A673 (cell line): ENCODE measurements around the gene THRB. TPM values are rescaled to one million over a fixed set of nuclear protein-coding genes. Genes with fewer than 3 reads are reported as not detected.

Source experiments
- BruUV-seq: library from RNA; stranded (reverse); fragments of 400-500 nt; replicated peaks from 2 replicates; lab custom pipeline; 2021; lab: Mats Ljungman, UMichigan
- CTCF ChIA-PET: fragments of 300-600 bp; sonication (Branson Sonifier 250); formaldehyde crosslinking; loops from one replicate; lab custom pipeline; 2022; ENCODE audit warnings: antibody characterized with exemption; lab: Charles Lee
- POLR2A ChIA-PET: fragments of 300-600 bp; sonication (Branson Sonifier 250); formaldehyde crosslinking; loops from one replicate; lab custom pipeline; 2022; ENCODE audit warnings: antibody characterized with exemption; ENCODE audit not compliant: low non-redundant PET; lab: Charles Lee
- DNase-seq: peaks from one replicate; pipeline ENCODE4 v3.0.0-alpha.2; 2015; ENCODE audit warnings: low spot score
- H3K27ac ChIP-seq: fragments of 200-600 bp; sonication (generic); 2 replicates; pipeline ENCODE4 v1.5.1; 2016; ENCODE audit warnings: mixed run types, low read depth, mild to moderate bottlenecking, mixed read lengths, antibody characterized with exemption, low read length; ENCODE audit not compliant: poor library complexity, severe bottlenecking
- H3K27me3 ChIP-seq: fragments of 200-600 bp; sonication (generic); replicated peaks from 2 replicates; pipeline ENCODE4 v1.6.1; 2017; ENCODE audit warnings: mixed run types, low read depth, mild to moderate bottlenecking, mixed read lengths, antibody characterized with exemption, low read length; ENCODE audit not compliant: insufficient read depth, poor library complexity
- H3K36me3 ChIP-seq: fragments of 200-600 bp; sonication (generic); 2 replicates; pipeline ENCODE4 v1.6.1; 2016; ENCODE audit warnings: mixed run types, mild to moderate bottlenecking, mixed read lengths, antibody characterized with exemption, low read length; ENCODE audit not compliant: insufficient read depth, poor library complexity, severe bottlenecking
- H3K4me1 ChIP-seq: fragments of 200-600 bp; sonication (generic); 2 replicates; pipeline ENCODE4 v1.6.1; 2017; ENCODE audit warnings: mixed run types, mild to moderate bottlenecking, mixed read lengths, antibody characterized with exemption, low read length; ENCODE audit not compliant: insufficient read depth, poor library complexity, severe bottlenecking
- H3K4me3 ChIP-seq: fragments of 200-600 bp; sonication (generic); 2 replicates; pipeline ENCODE4 v1.5.1; 2016; ENCODE audit warnings: low read depth, mixed run types, mild to moderate bottlenecking, mixed read lengths, low read length; ENCODE audit not compliant: poor library complexity, severe bottlenecking
- H3K9me3 ChIP-seq: fragments of 200-600 bp; sonication (generic); 2 replicates; pipeline ENCODE4 v1.6.1; 2016; ENCODE audit warnings: mixed run types, low read depth, mild to moderate bottlenecking, mixed read lengths, antibody characterized with exemption, low read length; ENCODE audit not compliant: poor library complexity, severe bottlenecking
- CTCF ChIP-seq: fragments of 300-800, 200-600 bp; sonication (generic); conservative IDR thresholded peaks from 2 replicates; pipeline ENCODE4 v1.5.1; 2017; ENCODE audit warnings: low read depth, mild to moderate bottlenecking, antibody characterized with exemption, low read length, moderate library complexity, mixed read lengths
- EZH2 ChIP-seq: fragments of 200-600 bp; sonication (generic); IDR thresholded peaks from 2 replicates; pipeline ENCODE4 v1.6.1; 2017; ENCODE audit warnings: borderline replicate concordance, low read depth, mild to moderate bottlenecking, mixed read lengths, antibody characterized with exemption, low read length; ENCODE audit not compliant: poor library complexity, severe bottlenecking
- intact Hi-C: fragments of 100-400 bp; cut with micrococcal nuclease; formaldehyde crosslinking; loops from one replicate; pipeline ENCODE4 v1.10.0; 2022; ENCODE audit not compliant: unreplicated experiment
- total RNA-seq: library from RNA; stranded (reverse); gene quantifications from 2 replicates; pipeline ENCODE4 v1.2.3, GENCODE V29; 2021

Gene THRB
- total RNA-seq, 1 experiment from 2014 or later, result 0.11 TPM

DNA sequence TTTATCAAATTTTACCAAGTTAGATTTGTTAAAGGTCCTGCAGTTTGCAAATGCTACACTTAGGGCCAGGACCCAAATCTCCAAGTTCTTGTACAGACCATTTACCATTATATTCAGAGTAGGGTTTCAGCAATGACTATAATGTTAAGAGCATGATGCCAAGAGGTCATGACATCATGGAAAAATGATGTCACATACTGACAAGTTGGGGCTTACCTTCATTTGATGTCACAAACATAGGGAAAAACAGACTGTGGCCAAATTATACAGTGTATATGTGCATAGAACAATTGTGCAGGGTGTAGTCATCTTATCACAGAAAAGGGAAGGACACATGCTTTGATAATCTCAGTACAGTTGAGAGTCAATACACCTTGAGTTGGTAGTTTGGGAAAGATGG lies 10.1 kb upstream of the THRB start:
- DNase-seq, result no peak
- no TSS peak for BruUV-seq
- no peaks in the 10 kb centered on the region for H3K4me1 ChIP-seq
- intact Hi-C loops, result no loop called here
- ChIA-PET POLR2A (no interaction called here), CTCF (interaction anchor here (1.0 kb wide), 1 partner anchor 8 kb away, joined by 4 read pairs; no protein-coding TSS in a partner anchor)
- H3K27ac ChIP-seq, result no peak overlapping the region
- H3K4me3 ChIP-seq, result no peak overlapping the region
- H3K9me3 ChIP-seq, result no peaks in the 10 kb centered on the region
- TF ChIP-seq EZH2, result no peak
- TF ChIP-seq CTCF, result no peak
- H3K36me3 ChIP-seq, result no peaks in the 10 kb centered on the region
- no peaks in the 10 kb centered on the region for H3K27me3 ChIP-seq

DNA sequence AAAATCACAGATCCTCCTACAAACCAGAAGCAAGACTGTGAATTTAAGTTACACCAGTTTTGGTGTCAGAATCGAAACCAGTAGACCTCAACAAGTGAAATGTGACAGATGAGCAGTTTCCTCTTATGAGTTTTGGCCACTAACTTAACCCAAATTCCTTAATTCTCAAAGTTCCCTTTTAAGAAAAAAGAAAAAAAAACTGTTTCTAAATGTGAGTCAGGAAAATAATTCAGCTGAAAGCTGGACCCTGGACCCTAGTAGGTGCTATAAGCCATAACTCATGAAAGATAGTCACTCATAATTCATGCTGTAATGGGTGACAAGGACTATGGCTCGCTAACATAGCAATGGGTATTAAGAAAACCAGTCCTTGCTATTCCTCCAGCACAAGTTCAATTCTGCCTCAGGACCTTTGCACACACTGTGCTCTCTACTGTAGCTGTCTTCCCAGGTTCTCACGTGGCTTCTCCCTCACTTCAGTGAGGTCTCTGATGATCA lies 9.0 kb upstream of the THRB start:
- DNase-seq, result no peak
- no peak for TF ChIP-seq CTCF
- no peak for TF ChIP-seq EZH2
- Histone ChIP-seq H3K9me3 (no peaks in the 10 kb centered on the region), H3K27me3 (no peaks in the 10 kb centered on the region), H3K27ac (no peak overlapping the region), H3K4me3 (no peak overlapping the region), H3K36me3 (no peaks in the 10 kb centered on the region), H3K4me1 (no peaks in the 10 kb centered on the region)
- no TSS peak for BruUV-seq
- CTCF ChIA-PET, result no interaction called here
- intact Hi-C loops, result no loop called here
- POLR2A ChIA-PET, result no interaction called here

GRCh38 chr3:24502690-24503089 lies 8.0 kb upstream of the THRB start:
- Histone ChIP-seq H3K27me3 (no peaks in the 10 kb centered on the region), H3K36me3 (no peaks in the 10 kb centered on the region), H3K4me1 (no peaks in the 10 kb centered on the region), H3K27ac (no peak overlapping the region), H3K9me3 (no peaks in the 10 kb centered on the region), H3K4me3 (no peak overlapping the region)
- ChIA-PET POLR2A (no interaction called here), CTCF (no interaction called here)
- BruUV-seq, result no TSS peak
- TF ChIP-seq CTCF (no peak), EZH2 (no peak)
- intact Hi-C loops, result no loop called here
- DNase-seq, result no peak
